IMR-90 (cell line): ENCODE measurements around the gene NCOA5. TPM values are rescaled to one million over a fixed set of nuclear protein-coding genes. Genes with fewer than 3 reads are reported as not detected.

Experiments used
- ATAC-seq: fragments of 200-7000 bp; cut with Tn5 transposase; 2 replicates; pipeline ENCODE4 v1.9.1; 2020; ENCODE audit warnings: low read depth, mild to moderate bottlenecking, moderate library complexity
- BruUV-seq: library from RNA; stranded (reverse); fragments of 400-500 nt; replicated peaks from 2 replicates; lab custom pipeline; 2021; lab: Mats Ljungman, UMichigan
- CTCF ChIA-PET: fragments of 300-600 bp; formaldehyde crosslinking; extraction: SDS; loops from one replicate; lab custom pipeline; 2021; ENCODE audit warnings: antibody characterized with exemption; lab: Yijun Ruan, JAX
- POLR2A ChIA-PET: fragments of 300-600 bp; sonication (Branson Sonifier 250); formaldehyde crosslinking; loops from one replicate; lab custom pipeline; 2022; ENCODE audit warnings: antibody characterized with exemption; ENCODE audit not compliant: unreplicated experiment; lab: Charles Lee
- DNase-seq: peaks from one replicate; pipeline ENCODE4 v3.0.0; 2013
- H2AFZ ChIP-seq: replicated peaks from 2 replicates; pipeline ENCODE3; 2013; ENCODE audit warnings: low read length, mild to moderate bottlenecking; ENCODE audit not compliant: poor library complexity
- H2AK5ac ChIP-seq: 2 replicates; pipeline ENCODE4 v1.6.1; 2013; ENCODE audit warnings: low read depth, low read length, inconsistent platforms
- H2AK9ac ChIP-seq: replicated peaks from 2 replicates; pipeline ENCODE3; 2013; ENCODE audit warnings: mild to moderate bottlenecking, low read depth, low read length, moderate library complexity; ENCODE audit not compliant: poor library complexity
- H2BK120ac ChIP-seq: 2 replicates; pipeline ENCODE4 v1.6.1; 2013; ENCODE audit warnings: low read depth, low read length, inconsistent platforms
- H2BK15ac ChIP-seq: 3 replicates; pipeline ENCODE4 v1.6.1; 2013; ENCODE audit warnings: low read depth, low read length, inconsistent platforms
- H2BK20ac ChIP-seq: 2 replicates; pipeline ENCODE4 v1.6.1; 2013; ENCODE audit warnings: low read depth, mild to moderate bottlenecking, inconsistent platforms, low read length, moderate library complexity
- H2BK5ac ChIP-seq: 2 replicates; pipeline ENCODE4 v1.6.1; 2013; ENCODE audit warnings: mild to moderate bottlenecking, low read depth, low read length, inconsistent platforms; ENCODE audit not compliant: poor library complexity, severe bottlenecking
- H3K14ac ChIP-seq: replicated peaks from 2 replicates; pipeline ENCODE4 v1.6.1; 2013; ENCODE audit warnings: low read depth, low read length, inconsistent platforms
- H3K18ac ChIP-seq: 2 replicates; pipeline ENCODE4 v1.6.1; 2013; ENCODE audit warnings: low read depth, low read length, control low read depth
- H3K23ac ChIP-seq: 2 replicates; pipeline ENCODE4 v1.6.1; 2013; ENCODE audit warnings: low read depth, low read length, inconsistent platforms
- H3K27ac ChIP-seq: 2 replicates; pipeline ENCODE4 v1.5.1; 2013; ENCODE audit warnings: mild to moderate bottlenecking, control low read depth, low read length; ENCODE audit not compliant: insufficient read depth
- H3K27me3 ChIP-seq: 2 replicates; pipeline ENCODE4 v1.6.1; 2013; ENCODE audit warnings: low read length; ENCODE audit not compliant: control insufficient read depth, insufficient read depth
- H3K36me3 ChIP-seq: 2 replicates; pipeline ENCODE4 v1.6.1; 2013; ENCODE audit warnings: low read length, mixed read lengths; ENCODE audit not compliant: control insufficient read depth, insufficient read depth
- H3K4ac ChIP-seq: 2 replicates; pipeline ENCODE4 v1.6.1; 2013; ENCODE audit warnings: low read depth, low read length, inconsistent platforms
- H3K4me1 ChIP-seq: 2 replicates; pipeline ENCODE4 v1.6.1; 2013; ENCODE audit warnings: low read length, mixed read lengths; ENCODE audit not compliant: control insufficient read depth, insufficient read depth
- H3K4me2 ChIP-seq: 2 replicates; pipeline ENCODE4 v1.6.1; 2013; ENCODE audit warnings: low read depth, mild to moderate bottlenecking, control low read depth, low read length, moderate library complexity
- H3K4me3 ChIP-seq: 2 replicates; pipeline ENCODE4 v1.5.1; 2013; ENCODE audit warnings: low read depth, mild to moderate bottlenecking, control low read depth, low read length, moderate library complexity; ENCODE audit not compliant: insufficient read depth
- H3K56ac ChIP-seq: 2 replicates; pipeline ENCODE4 v1.6.1; 2013; ENCODE audit warnings: low read length, inconsistent platforms; ENCODE audit not compliant: insufficient read depth; ENCODE audit errors: extremely low read depth
- H3K79me1 ChIP-seq, 2 experiments: 2 replicates each; pipeline ENCODE4 v1.6.1; 2013; ENCODE audit warnings: low read length in 2 of 2, inconsistent platforms in 1 of 2, low read depth in 1 of 2
- H3K9ac ChIP-seq: 2 replicates; pipeline ENCODE4 v1.6.1; 2013; ENCODE audit warnings: low read depth, low read length, control low read depth
- H3K9me1 ChIP-seq: 2 replicates; pipeline ENCODE4 v1.6.1; 2013; ENCODE audit warnings: low read length, inconsistent platforms; ENCODE audit not compliant: insufficient read depth
- H3K9me3 ChIP-seq: 2 replicates; pipeline ENCODE4 v1.6.1; 2013; ENCODE audit warnings: low read length; ENCODE audit not compliant: control insufficient read depth, insufficient read depth
- H4K20me1 ChIP-seq: 2 replicates; pipeline ENCODE4 v1.6.1; 2013; ENCODE audit warnings: low read length, inconsistent platforms; ENCODE audit not compliant: insufficient read depth
- H4K5ac ChIP-seq: 2 replicates; pipeline ENCODE4 v1.6.1; 2013; ENCODE audit warnings: mild to moderate bottlenecking, low read depth, low read length, control low read depth
- H4K8ac ChIP-seq, 2 experiments: 2 replicates each; pipeline ENCODE4 v1.6.1; 2013; ENCODE audit warnings: low read depth in 2 of 2, low read length in 2 of 2, control low read depth in 1 of 2, inconsistent platforms in 1 of 2
- H4K91ac ChIP-seq: 2 replicates; pipeline ENCODE4 v1.6.1; 2013; ENCODE audit warnings: low read depth, low read length, inconsistent platforms; ENCODE audit not compliant: insufficient read depth
- BHLHE40 ChIP-seq: fragments of 150-350 bp; IDR thresholded peaks from 2 replicates; pipeline ENCODE4 v1.6.1; 2016; ENCODE audit warnings: mild to moderate bottlenecking, low read depth, low read length
- CEBPB ChIP-seq: IDR thresholded peaks from 2 replicates; pipeline ENCODE4 v1.6.1; 2012; ENCODE audit warnings: low read depth, low read length, improper control_type of control experiment
- CHD1 ChIP-seq: IDR thresholded peaks from 2 replicates; pipeline ENCODE4 v1.6.1; 2012; ENCODE audit warnings: low read depth, low read length, improper control_type of control experiment
- FOS ChIP-seq: fragments of 150-350 bp; IDR thresholded peaks from 2 replicates; pipeline ENCODE4 v1.6.1; 2016; ENCODE audit warnings: low read depth, low read length
- MAFK ChIP-seq: IDR thresholded peaks from 2 replicates; pipeline ENCODE4 v1.6.1; 2012; ENCODE audit warnings: low read depth, low read length, improper control_type of control experiment
- MAZ ChIP-seq: IDR thresholded peaks from 2 replicates; pipeline ENCODE4 v1.6.1; 2012; ENCODE audit warnings: low read depth, mild to moderate bottlenecking, low read length, improper control_type of control experiment, moderate library complexity, borderline replicate concordance
- MXI1 ChIP-seq: IDR thresholded peaks from 2 replicates; pipeline ENCODE4 v1.6.1; 2012; ENCODE audit warnings: low read depth, mild to moderate bottlenecking, low read length, moderate library complexity, borderline replicate concordance
- NFE2L2 ChIP-seq: fragments of 150-350 bp; IDR thresholded peaks from 2 replicates; pipeline ENCODE4 v1.6.1; 2016; ENCODE audit warnings: low read depth, mild to moderate bottlenecking, low read length
- POLR2A ChIP-seq: IDR thresholded peaks from 2 replicates; pipeline ENCODE4 v1.6.1; 2012; ENCODE audit warnings: mild to moderate bottlenecking, low read depth, low read length
- RAD21 ChIP-seq: IDR thresholded peaks from 2 replicates; pipeline ENCODE4 v1.6.1; 2012; ENCODE audit warnings: low read length, improper control_type of control experiment
- RCOR1 ChIP-seq: IDR thresholded peaks from 2 replicates; pipeline ENCODE4 v1.6.1; 2012; ENCODE audit warnings: mild to moderate bottlenecking, low read length, improper control_type of control experiment; ENCODE audit not compliant: insufficient replicate concordance
- RFX5 ChIP-seq: IDR thresholded peaks from 2 replicates; pipeline ENCODE4 v1.8.0; 2012; ENCODE audit warnings: low read depth, mild to moderate bottlenecking, low read length, moderate library complexity
- SMC3 ChIP-seq: fragments of 150-350 bp; IDR thresholded peaks from 2 replicates; pipeline ENCODE4 v1.6.1; 2016; ENCODE audit warnings: low read depth, mild to moderate bottlenecking, antibody characterized with exemption, low read length, moderate library complexity
- WGBS, 2 experiments: methylation state at CpG; one replicate each; pipeline versions ENCODE4 v1.1.5 to v1.1.7; 2013; ENCODE audit warnings: missing lambda C conversion rate in 2 of 2; ENCODE audit not compliant: insufficient read length in 1 of 2; ENCODE audit errors: extremely low coverage in 2 of 2; 5-methylcytosine and 5-hydroxymethylcytosine counted together
- dilution Hi-C: fragments of 300-500 bp; cut with HindIII; formaldehyde crosslinking; loops from one replicate; pipeline ENCODE4 v1.14.3; 2018; ENCODE audit warnings: low sequenced_read_pairs; ENCODE audit not compliant: unreplicated experiment
- in situ Hi-C: fragments of 300-500 bp; cut with MboI; formaldehyde crosslinking; loops from 3 replicates; pipeline ENCODE4 v1.14.3; 2019; ENCODE audit warnings: low sequenced_read_pairs, inconsistent platforms, mixed read lengths
- intact Hi-C: fragments of 100-400 bp; cut with micrococcal nuclease; formaldehyde crosslinking; loops from 2 replicates; pipeline ENCODE4 v1.10.0; 2022
- polyA plus RNA-seq, 3 experiments: library from polyadenylated mRNA; depleted of rRNA; stranded (reverse); fragments of >200 nt; gene quantifications; 2 replicates each; pipeline ENCODE4 v1.2.3, GENCODE V29; 2012; ENCODE audit warnings: low replicate concordance in 1 of 3
- total RNA-seq: library from RNA; depleted of rRNA; stranded (reverse); fragments of >200 nt; gene quantifications from 2 replicates; pipeline ENCODE4 v1.2.3, GENCODE V29; 2012
- TF ChIP-seq, protein P1 (sequence below): fragments of 150-350 bp; IDR thresholded peaks from 2 replicates; pipeline ENCODE4 v1.6.1; 2016; ENCODE audit warnings: low read depth, mild to moderate bottlenecking, low read length, moderate library complexity, borderline replicate concordance
- TF ChIP-seq, protein P2 (sequence below): fragments of 150-350 bp; IDR thresholded peaks from 2 replicates; pipeline ENCODE4 v1.6.1; 2017; ENCODE audit warnings: mild to moderate bottlenecking, antibody characterized with exemption, low read length, low read depth
- TF ChIP-seq, protein P3 (sequence below): conservative IDR thresholded peaks from 2 replicates; pipeline ENCODE4 v1.5.1; 2012; ENCODE audit warnings: mild to moderate bottlenecking, low read depth, low read length, improper control_type of control experiment

Gene NCOA5
- total and polyA plus RNA-seq, 2 of the 4 experiments (the other 2 are of a cell fraction) = 17.4 to 20.6 TPM

DNA sequence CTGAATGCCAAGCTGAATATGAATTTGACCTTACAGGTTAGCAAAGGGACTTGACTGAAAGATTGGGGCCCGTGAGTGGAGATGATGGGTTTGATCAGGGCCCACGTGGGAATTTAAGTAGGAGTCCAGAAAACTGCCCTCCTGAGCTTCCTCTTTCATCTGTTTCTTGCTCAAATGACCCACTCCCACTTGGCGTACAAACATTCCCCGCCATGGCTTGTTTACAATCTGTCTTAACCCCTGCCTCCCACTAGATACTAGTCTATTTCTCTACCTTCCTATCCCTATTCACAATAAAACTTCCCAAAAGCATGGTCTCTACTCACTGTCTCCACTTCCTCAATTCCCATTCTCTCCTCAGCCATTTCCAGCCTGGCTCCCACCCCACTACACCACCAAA is 71.7 kb downstream of the NCOA5 start:
- Histone ChIP-seq H3K14ac (no peak overlapping the region), H3K9me1 (no peaks in the 10 kb centered on the region), H2AK9ac (no peak overlapping the region), H2AFZ (no peak overlapping the region), H3K23ac (no peak overlapping the region), H3K79me1 (no peaks in the 10 kb centered on the region), H3K9me3 (no peaks in the 10 kb centered on the region), H2AK5ac (no peak overlapping the region), H4K20me1 (no peaks in the 10 kb centered on the region), H3K36me3 (no peaks in the 10 kb centered on the region), H2BK5ac (no peak overlapping the region), H3K4me3 (no peak overlapping the region), H3K4ac (no peak overlapping the region), H3K27ac (no peak overlapping the region), H3K18ac (no peak overlapping the region), H3K56ac (no peak overlapping the region), H2BK15ac (no peak overlapping the region), H4K91ac (no peak overlapping the region), H3K4me1 (no peaks in the 10 kb centered on the region), H4K8ac (no peak overlapping the region), H3K4me2 (no peak overlapping the region), H2BK20ac (no peak overlapping the region), H3K27me3 (peaks cover 45% of the 10 kb centered on the region), H4K5ac (no peak overlapping the region), H2BK120ac (no peak overlapping the region), H3K9ac (no peak overlapping the region)
- BruUV-seq = no TSS peak
- TF ChIP-seq SMC3 = no peak
- TF ChIP-seq MXI1 = no peak
- TF ChIP-seq RAD21 = no peak
- TF ChIP-seq FOS = no peak
- TF ChIP-seq NFE2L2 = no peak
- TF ChIP-seq, protein P1, sequence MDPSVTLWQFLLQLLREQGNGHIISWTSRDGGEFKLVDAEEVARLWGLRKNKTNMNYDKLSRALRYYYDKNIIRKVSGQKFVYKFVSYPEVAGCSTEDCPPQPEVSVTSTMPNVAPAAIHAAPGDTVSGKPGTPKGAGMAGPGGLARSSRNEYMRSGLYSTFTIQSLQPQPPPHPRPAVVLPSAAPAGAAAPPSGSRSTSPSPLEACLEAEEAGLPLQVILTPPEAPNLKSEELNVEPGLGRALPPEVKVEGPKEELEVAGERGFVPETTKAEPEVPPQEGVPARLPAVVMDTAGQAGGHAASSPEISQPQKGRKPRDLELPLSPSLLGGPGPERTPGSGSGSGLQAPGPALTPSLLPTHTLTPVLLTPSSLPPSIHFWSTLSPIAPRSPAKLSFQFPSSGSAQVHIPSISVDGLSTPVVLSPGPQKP = no peak
- no peak for TF ChIP-seq RFX5
- TF ChIP-seq, protein P2, sequence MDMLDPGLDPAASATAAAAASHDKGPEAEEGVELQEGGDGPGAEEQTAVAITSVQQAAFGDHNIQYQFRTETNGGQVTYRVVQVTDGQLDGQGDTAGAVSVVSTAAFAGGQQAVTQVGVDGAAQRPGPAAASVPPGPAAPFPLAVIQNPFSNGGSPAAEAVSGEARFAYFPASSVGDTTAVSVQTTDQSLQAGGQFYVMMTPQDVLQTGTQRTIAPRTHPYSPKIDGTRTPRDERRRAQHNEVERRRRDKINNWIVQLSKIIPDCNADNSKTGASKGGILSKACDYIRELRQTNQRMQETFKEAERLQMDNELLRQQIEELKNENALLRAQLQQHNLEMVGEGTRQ = no peak
- no peak for TF ChIP-seq CEBPB
- TF ChIP-seq CHD1 = no peak
- TF ChIP-seq MAFK = no peak
- no peak for TF ChIP-seq POLR2A
- TF ChIP-seq, protein P3, sequence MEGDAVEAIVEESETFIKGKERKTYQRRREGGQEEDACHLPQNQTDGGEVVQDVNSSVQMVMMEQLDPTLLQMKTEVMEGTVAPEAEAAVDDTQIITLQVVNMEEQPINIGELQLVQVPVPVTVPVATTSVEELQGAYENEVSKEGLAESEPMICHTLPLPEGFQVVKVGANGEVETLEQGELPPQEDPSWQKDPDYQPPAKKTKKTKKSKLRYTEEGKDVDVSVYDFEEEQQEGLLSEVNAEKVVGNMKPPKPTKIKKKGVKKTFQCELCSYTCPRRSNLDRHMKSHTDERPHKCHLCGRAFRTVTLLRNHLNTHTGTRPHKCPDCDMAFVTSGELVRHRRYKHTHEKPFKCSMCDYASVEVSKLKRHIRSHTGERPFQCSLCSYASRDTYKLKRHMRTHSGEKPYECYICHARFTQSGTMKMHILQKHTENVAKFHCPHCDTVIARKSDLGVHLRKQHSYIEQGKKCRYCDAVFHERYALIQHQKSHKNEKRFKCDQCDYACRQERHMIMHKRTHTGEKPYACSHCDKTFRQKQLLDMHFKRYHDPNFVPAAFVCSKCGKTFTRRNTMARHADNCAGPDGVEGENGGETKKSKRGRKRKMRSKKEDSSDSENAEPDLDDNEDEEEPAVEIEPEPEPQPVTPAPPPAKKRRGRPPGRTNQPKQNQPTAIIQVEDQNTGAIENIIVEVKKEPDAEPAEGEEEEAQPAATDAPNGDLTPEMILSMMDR = no peak
- TF ChIP-seq BHLHE40 = no peak
- no peak for TF ChIP-seq RCOR1
- TF ChIP-seq MAZ = no peak
- intact Hi-C loops (loop anchor here (10.0 kb wide), 1 partner anchor 473 kb away; the partner anchor contains the start of gene EPPIN), dilution Hi-C loops (no loop called here), in situ Hi-C loops (no loop called here)
- ATAC-seq = no peak
- ChIA-PET POLR2A (no interaction called here), CTCF (no interaction called here)
- WGBS, 2 experiments = no CpG with 5 or more reads among the region's 4 CpGs
- no peak for DNase-seq
